COLO829 (cell line): ENCODE results near the gene CSH1.
"Not testable (repeated sequence)": the region's sequence is repeated elsewhere in the genome, so short reads cannot be mapped to it uniquely, and the experiment has no call there.

ENCODE experiments used
- DNase-seq: peaks from one replicate; pipeline ENCODE4 v3.0.0; 2012; ENCODE audit warnings: low spot score

The CSH1 gene

GRCh38 chr17:63903787-63904201, 7.4 kb upstream of the CSH1 start:
- not testable (repeated sequence) for DNase-seq

GRCh38 chr17:63901971-63902370, 5.6 kb upstream of the CSH1 start:
- DNase-seq = not testable (repeated sequence)

- DNase-seq = not testable (repeated sequence)
Observed at GRCh38 chr17:63898899-63899798, 2.8 kb upstream of the CSH1 start.

- DNase-seq = not testable (repeated sequence)
Observed at GRCh38 chr17:63894821-63895220, 1.6 kb downstream of the CSH1 start.

DNA sequence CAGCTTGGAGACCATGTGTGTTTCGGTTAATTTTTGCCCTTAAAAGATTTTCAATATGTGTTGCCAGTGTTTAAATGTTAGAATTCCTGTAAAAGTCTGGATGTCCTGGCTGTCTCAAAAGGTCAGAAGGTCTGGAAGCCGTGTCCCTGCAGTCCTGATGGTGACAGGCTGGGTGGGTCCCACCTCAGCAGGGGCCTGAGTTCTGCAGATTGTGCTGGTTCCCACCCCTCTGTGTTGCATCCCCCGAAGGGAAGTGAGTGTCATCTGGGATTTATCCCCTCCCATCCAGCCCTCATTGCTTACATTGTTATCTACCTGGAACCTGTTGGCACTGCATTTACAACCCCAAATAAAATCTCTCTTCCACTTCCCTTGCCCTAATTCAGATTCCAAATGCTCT, 2.4 kb downstream of the CSH1 start:
- DNase-seq = not testable (repeated sequence)

DNA sequence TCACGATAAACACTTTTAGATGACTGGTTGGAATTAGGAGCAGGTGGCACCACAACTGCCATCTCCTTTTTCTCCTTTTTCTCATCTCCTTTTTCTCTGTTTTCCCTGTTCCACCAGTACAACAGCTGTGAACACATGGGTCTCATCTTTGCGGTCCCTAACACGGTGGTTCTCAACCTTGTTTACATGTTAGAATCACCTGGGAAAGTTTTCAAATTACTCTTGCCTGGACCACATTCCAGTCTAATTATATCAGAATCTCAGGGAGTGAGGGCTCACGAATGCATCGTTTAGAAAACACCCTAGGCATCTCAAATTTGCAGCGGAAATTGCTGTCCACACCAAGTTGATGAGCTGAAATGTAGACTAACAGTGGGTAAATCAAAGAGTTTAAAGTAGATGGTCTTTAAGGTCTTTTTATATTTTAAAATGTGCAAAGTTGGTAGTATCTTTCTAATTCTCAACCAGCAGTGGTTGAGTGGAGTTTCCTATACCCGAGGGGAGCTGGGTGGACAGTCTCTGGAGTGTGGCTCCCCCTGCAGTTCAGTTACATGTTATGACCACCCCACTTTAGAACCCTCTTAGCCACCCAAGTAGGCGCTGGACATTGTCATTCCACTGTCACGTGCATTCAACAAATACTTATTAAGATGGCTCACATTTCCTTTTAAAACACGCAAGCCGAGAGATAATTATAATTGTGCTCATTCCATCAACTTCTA, 3.9 kb downstream of the CSH1 start:
- DNase-seq = not testable (repeated sequence)

- DNase-seq = not testable (repeated sequence)
Observed at GRCh38 chr17:63889026-63889848, 7.1 kb downstream of the CSH1 start.

- DNase-seq = not testable (repeated sequence)
Observed at GRCh38 chr17:63885119-63885518, 11.3 kb downstream of the CSH1 start.

DNA sequence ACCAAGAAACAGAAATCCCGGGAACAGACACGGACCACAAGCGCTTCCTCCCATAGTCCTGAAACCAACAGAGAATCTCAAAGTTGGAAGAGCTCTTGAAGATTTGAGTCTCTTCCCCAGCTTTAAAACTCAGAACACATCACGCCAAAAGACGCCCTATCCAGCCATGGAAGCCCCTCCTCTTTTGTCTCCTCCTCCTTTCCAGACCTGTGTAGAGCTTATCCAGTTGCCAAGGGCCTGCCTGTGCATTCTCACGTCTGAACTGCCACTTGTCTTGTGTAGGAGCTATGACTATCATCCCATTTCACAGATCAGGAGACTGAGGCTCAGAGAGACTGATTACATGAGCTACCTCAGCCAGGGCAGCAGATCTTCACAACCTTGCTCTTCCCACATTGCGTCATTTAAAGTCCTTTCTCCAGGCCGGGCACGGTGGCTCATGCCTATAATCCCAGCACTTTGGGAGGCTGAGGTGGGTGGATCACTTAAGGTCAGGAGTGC, 13.7 kb downstream of the CSH1 start:
- DNase-seq = not testable (repeated sequence)

GRCh38 chr17:63881935-63882601, 14.3 kb downstream of the CSH1 start, which contains the start of gene GH2:
GH2 (minus strand) TSS chr17:63881944; CDS start chr17:63881801, 143 bp downstream.
- peak; percentile 79 for DNase-seq

DNA sequence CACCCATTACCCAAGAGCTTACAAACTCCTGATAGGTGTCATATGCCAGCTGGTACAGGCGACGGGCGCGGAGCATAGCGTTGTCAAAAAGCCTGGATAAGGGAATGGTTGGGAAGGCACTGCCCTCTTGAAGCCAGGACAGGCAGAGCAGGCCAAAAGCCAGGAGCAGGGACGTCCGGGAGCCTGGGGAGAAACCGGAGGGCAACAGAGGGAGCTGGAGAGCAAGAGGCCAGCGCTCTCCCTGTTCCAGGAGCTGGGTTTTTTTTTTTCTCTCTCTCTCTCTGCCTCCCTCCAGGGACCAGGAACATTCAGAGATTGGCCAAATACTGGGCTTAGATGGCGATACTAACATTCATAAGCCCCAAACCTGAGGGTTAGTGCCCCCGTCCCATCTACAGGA, 15.0 kb downstream of the CSH1 start:
- not testable (repeated sequence) for DNase-seq

DNA sequence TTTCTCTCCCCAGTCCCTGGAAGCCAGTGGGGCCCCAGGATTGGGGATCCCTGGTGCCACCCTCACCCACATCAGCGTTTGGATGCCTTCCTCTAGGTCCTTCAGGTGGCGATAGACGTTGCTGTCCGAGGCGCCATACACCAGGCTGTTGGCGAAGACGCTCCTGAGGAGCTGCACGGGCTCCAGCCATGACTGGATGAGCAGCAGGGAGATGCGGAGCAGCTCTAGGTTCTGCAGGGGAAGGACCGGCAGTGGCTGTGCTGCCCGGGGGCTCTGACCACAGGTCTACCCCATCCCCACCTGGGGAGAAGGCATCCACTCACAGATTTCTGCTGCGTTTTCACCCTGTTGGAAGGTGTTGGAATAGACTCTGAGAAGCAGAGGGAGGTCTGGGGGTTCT, 15.7 kb downstream of the CSH1 start:
- DNase-seq = no peak

- not testable (repeated sequence) for DNase-seq
Observed at GRCh38 chr17:63878413-63878812, 18.0 kb downstream of the CSH1 start.

DNA sequence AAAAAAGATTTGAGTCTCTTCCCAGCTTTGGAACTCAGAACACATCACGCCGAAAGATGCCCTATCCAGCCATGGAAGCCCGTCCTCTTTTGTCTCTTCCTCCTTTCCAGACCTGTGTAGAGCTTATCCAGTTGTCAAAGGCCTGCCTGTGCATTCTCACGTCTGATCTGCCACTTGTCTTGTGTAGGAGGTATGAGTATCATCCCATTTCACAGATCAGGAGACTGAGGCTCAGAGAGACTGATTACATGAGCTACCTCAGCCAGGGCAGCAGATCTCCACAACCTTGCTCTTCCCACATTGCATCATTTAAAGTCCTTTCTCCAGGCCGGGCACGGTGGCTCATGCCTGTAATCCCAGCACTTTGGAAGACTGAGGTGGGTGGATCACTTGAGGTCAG, 21.7 kb downstream of the CSH1 start:
- not testable (repeated sequence) for DNase-seq

DNA sequence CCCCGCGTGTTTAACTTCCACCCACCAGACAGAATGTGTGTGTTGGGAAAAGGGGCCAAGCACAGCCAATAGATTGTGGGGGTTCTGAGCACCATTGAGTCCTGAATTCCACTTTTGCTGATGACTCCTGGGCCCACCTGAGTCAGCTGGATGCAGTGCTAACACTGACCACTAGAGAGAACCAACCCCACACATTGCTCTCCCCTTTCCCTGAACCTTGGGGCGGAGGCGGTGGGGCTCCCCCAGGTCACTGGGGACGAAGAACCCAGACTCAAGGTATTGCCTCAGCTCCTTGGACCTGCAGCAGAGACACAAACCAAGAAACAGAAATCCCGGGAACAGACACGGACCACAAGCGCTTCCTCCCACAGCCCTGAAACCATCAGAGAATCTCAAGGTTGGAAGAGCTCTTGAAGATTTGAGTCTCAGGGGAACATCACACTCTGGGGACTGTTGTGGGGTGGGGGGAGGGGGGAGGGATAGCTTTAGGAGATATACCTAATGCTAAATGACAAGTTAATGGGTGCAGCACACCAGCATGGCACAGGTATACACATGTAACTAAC, 22.2 kb downstream of the CSH1 start:
- not testable (repeated sequence) for DNase-seq

GRCh38 chr17:63873577-63873976, 22.8 kb downstream of the CSH1 start, which contains the start of gene CSH2:
CSH2 (minus strand) TSS chr17:63873677; CDS start chr17:63873614, 63 bp downstream.
- not testable (repeated sequence) for DNase-seq

DNA sequence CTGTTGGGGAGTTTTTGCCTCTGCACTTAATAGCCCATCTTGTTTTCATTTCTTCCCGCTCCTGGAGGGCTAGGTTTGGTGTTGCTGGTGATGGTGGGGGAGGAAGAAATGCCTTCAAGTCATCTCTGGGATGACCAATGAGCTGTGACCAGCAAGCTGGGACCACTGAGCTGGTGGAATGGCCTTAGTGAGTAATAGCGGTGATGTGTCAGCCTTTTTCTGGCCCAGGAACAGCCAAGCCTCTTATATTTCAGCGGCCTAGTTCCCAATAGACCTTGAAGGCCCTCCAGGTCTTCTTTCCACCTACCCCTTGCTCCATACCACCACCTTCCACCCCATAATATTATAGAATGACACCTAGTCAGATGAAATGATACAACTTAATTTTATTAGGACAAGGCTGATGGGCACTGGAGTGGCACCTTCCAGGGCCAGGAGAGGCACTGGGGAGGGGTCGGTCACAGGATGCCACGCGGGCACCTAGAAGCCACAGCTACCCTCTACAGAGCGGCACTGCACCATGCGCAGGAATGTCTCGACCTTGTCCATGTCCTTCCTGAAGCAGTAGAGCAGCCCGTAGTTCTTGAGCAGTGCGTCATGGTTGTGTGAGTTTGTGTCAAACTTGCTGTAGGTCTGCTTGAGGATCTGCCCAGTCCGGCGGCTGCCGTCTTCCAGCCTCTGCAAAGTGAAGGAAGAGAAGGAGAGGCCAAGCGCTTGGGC, 24.6 kb downstream of the CSH1 start:
- DNase-seq = not testable (repeated sequence)

DNA sequence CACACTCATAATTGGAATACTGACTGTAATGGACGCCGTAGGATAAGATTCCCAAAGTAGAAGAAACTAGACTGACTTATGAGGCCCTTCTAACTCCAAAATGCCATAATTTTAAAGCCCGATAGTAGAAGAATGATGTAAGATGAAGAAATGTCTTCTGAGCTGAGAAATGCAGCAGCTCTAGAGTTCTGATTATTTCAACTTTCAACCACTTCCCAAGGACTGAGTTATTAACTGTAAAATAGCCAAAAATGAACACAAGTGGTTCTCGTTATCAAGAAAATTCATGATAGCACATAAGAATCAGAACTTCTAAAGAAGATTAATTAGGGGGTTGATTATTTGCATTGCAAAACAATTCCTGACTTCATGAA, 26.1 kb downstream of the CSH1 start:
- not testable (repeated sequence) for DNase-seq

DNA sequence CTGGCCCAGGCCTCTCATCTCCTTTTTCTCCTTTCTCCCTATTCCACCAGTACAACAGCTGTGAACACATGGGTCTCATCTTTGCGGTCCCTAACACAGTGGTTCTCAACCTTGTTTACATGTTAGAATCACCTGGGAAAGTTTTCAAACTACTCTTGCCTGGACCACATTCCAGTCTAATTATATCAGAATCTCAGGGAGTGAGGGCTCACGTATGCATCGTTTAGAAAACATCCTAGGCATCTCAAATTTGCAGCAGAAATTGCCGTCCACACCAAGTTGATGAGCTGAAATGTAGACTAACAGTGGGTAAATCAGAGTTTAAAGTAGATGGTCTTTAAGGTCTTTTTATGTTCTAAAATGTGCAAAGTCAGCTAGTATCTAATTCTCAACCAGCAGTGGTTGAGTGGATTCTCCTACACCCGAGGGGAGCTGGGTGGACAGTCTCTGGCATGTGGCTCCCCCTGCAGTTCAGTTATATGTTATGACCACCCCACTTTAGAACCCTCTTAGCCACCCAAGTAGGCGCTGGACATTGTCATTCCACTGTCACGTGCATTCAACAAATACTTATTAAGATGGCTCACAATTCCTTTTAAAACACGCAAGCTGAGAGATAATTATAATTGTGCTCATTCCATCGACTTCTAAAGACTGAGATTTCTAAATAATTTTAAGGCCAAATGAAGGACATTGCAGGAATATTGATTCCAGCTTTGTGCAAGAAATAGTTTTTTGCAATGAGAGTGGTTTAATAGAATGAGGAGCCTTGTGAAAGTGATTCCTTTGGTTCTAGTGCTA, 26.7 kb downstream of the CSH1 start:
- not testable (repeated sequence) for DNase-seq
